NCI-H2196 (cell line): ENCODE measurements around the gene PECR.
"Not testable (repeated sequence)": the region's sequence is repeated elsewhere in the genome, so short reads cannot be mapped to it uniquely, and the experiment has no call there.

ENCODE experiments used
- DNase-seq: peaks from one replicate; lab custom pipeline; 2025; ENCODE audit not compliant: unreplicated experiment; lab: John Stamatoyannopoulos, UW

PECR gene

DNA sequence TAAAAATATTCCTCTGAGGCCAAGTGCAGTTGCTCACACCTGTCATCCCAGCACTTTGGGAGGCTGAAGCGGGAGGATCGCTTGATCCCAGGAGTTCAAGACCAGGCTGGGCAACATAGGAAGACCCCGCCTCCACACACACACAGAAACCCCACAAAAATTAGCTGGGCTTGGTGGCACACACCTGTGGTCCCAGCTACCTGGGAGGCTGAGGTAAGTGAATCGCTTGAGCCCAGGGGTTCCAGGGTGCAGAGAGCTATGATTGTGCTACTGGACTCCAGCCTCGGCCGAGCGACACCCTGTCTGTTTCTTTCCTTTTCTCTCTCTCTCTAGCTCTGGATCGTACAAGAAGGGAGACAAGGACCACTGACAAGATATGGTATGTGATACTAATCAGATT is 25.7 kb upstream of the PECR start:
- DNase-seq, result no peak

DNA sequence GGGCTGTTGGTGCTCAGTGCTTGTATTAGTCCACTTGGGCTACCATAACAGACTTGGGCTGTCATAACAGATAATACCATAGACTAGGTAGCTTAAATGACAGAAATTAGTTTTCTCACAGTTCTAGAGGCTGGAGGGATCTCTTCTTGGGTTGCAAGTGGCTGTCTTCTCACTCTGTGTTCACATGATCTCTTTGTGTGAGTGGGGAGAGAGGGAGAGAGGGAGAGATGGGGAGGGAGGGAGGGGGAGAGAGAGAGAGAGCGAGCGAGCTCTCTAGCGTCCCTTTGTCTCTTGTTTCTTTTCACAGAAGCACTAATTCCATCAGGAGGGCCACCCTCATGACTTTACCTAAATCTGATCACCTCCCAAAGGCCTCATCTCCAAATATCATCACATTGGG is 23.1 kb upstream of the PECR start:
- DNase-seq, result no peak

DNA sequence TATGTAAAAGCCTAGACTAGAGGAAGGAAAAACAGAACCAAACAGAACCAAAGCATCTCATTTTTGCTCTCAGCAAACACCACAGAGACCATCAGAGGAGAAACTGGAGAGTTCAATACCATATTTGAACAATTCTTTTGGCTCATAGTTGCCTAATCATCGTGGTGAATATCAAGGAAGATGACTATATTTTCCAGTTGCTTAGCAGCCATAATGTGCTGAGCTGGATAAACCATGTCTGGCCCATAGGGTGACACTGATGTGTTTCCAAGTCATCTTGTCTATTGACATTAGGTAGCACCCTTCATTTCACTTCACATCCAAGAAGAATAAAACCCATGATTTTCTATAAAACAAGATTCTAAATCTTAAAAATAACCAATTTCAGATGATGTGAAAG is 21.6 kb upstream of the PECR start:
- DNase-seq, result no peak

DNA sequence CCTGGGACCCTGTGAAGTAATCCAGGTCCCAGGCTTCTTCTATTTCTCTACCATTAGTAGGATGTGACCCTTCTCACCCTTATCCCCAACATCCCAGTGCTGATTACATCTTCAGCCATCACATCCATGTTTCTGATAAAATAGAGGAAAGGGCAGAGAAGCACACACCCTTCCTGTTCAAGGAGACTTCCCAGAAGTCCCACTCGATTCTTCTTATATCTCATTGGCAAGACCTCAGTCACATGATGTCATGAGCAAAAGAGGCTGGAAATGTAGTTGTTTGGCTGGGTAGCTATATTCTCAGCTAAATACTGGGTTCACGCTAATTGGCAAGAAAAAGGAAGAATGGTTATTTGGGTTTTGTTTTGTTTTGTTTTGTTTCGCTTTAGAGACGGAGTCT is 19.5 kb upstream of the PECR start:
- no peak for DNase-seq

DNA sequence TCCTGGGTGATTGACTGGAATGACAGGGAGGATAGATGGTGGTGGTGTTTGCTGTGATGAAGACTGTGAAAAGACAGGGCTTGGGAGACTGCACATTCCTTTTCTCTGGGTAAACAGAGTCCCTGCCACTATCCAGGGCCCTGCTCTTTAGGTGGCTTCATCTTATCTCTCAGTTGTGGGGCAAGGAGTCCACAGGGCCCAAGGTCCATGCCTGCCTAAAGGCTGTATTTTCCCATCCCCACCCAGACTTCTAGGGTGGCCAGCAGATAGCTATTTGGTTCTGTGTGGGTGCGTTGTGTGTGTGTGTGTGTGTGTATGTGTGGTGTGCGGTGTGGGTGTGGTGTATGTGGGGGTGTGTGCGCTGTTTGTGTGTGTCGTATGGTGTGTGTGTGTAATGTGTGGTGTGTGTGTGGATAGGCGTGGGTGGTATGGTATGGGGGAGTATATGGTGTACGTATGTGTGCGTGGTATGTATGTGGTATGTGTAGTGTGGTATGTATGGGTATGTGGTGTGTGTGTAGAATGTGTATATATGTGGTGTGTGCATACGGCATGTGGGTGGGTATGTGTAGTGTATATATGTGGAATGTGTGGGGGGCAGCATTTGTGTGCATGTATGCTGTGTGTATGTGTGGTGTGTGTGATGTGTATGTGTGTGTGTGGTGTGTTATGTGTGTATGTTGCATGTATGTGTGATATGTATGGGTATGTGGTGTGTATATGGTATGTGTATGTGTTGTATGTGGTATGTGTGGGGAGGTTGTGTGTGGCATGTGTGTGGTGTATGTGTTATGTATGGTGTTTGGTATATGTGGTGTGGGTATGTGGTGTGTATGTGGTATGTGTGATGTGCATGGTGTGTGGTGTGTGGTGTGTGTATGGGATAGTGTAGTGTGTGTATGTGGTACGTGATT is 17.1 kb upstream of the PECR start:
- no peak for DNase-seq

DNA sequence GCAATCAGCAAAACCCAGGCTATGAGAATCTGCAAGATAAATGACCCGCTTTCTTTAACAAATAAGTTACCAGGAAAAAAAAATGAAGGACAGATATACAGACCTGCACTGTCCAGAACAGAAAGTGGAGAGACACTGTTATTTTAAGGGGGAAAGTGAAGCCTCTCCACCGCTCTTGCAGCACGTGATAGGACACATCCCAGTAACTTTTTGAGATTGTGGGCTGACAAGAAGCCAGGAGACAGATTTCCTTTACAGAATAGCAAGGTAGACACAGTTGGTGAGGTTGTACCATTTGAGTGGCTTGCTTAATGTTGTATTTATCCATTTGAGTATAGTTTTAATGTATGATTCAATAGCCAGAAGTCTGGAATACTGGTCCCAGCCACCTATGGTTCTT is 13.1 kb upstream of the PECR start:
- no peak for DNase-seq

DNA sequence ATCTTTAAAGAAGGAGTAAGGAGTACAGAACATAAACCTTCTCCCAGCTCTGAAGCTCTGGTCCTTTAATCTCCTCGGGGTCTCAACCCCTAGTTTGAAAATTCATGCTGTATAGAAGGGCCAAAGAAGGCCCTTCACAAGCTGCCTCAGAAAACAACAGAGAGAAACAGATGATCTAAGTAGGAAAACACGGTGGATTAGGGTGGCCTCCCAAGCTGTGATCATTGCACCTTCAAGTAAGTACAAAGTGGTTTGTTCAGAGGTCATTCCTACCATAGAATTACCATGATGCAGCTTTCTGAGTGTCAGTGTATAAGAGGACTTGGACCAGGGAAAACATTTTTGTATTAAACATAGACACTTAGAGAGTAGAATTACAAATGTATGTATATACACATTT is 11.0 kb upstream of the PECR start:
- DNase-seq, result no peak

DNA sequence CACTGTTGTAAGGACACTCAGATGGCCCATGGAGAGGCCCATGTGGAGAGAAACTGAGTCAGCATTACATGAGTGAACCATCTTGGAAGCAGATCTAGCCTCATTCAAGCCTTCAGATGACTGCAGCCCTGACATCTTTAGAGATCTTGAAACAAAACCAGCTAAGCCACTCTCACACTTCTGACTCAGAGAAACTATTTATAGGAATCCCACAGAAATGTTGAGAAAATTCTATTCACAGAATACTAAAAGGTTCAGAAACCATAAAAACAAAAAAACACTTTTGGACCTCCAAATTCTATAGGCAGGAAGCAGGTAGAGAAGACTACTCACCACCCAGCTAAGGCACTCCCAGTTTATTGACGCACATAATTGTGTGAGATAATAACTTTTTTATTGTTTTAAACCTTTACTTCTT is 8.8 kb upstream of the PECR start:
- DNase-seq, result no peak

DNA sequence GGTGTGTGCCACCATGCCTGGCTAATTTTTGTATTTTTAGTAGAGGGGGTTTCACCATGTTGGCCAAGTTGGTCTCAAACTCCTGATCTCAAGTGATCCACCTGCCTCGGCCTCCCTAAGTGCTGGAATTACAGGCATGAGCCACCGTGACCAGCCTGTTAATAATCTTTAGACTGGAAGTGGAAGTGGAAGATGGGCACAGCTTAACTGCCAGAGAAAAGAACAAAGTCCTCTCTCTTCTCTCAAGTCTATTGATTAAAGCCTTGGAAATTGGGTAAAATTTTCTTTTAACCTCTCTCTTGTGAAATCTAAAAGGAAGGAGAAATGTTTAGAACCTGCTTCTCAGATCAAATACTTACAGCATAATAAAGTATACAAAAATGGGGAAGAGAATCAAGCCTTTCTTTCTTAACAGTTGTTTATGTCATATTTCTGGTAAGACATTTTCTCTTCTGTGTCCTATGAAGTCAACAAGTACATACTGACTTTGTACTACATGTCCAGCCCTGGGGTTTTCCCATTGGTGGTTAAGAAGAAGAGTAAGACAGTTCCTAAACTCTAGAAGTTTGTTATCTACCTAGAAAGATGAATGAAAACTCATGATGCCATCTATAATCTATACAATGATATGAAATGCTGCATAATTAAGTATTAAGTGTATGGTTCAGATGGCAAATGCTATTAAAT is 4.7 kb upstream of the PECR start:
- DNase-seq, result no peak

DNA sequence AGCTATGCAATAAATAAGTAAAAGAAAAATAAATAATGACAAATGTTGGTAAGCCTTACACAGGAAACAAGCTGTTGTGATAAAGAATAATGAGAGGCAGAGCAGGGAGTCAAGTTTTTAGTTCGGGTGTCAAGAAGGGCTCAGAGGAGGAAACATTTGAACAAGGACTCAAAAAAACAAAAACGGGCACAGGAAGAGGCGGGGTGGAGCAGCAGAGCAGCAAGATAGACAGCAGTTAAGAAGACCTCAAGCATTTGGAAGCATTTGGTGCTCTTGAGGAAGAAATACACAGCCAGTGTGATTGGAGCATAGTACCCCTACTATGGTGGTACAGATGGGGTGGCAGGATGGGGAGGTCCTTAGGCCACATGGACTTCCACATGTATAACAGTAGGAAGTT is 2.9 kb upstream of the PECR start:
- no peak for DNase-seq

DNA sequence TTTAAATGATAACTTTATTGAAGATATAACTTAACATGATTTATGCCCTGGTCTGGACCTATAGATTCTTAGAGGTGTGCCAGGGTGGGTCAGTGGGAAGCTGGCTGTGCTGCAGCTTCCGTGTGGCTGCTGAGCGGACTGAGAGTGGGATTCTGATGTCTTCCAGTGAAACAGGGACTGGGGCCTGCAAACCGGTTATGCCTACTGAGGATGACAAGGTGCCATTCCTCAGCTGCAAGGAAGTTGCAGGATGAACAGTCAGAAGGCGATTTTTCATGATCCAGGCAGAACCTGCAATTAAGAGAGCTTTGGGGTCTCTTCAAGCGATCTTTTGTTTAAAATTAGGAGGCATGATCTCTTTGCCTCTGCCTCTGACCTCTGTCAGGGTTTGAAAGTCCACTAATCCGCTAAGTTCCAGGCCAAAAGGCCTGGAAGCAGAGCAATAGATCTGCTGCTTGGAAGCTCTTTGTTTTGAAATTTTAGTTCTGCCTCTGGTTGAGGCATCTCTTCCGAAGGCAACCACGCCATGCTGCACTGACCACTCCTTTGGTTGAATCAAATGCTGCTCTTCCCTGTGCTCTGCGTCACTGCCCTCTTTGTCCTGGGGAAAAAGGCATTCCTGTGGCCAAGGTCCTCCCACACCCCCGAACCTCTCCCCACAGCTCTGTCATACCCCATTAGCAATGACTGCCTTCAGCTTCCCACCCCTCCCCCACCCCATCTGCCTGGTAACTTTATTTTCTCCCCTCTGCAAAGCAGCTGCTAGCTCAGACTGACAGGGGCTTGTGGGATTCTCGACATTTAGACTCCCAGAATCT is 2.1 kb upstream of the PECR start:
- DNase-seq, result no peak

DNA sequence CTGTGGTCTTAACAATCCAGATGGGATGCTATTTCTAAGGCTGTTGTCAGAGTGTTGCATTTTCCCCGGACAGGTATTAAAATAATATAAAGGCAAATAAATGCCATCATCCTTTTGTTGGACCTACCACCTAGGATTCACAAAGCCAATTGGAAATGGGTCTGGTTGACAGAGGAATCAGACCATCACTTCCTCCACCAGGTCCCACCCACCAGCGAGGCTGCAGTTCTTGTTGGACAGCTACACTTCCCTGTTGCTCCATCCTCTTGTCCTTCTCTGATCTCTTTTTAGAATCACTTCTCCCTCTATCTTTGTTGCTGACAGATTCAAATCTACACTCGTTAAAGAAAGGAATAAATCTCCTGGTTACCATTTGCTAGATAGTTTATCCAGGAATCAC is 1.2 kb upstream of the PECR start:
- no peak for DNase-seq

DNA sequence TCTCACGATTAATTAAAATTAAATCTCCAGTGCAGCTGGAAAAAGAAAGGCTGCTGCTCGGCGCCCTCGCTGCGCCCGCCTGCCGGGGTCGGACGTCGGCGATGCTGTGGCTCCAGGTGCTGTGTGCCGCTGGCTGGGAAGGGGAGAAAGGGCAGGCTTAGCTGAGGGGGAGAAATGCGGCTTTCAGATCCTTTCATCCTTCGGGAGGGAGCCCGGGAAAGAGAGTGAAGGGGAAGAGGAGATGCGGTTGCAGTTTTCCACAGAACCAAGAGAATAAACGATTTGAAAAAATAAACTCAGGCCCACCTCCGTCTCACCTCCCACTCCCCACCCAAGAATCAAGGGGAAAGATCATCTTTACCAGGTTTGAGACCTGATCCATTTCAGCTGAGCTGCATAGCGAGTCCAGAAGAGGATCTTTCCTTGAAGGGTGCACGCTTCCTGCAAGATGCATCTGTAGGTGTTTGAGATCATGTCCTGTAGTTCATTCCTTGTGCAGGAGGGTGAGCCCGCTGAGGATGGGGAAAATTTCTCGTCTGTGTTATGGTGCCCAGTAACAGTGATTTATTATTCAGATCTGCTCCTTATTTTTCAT is 605 bp upstream of the PECR start:
- DNase-seq, result no peak

DNA sequence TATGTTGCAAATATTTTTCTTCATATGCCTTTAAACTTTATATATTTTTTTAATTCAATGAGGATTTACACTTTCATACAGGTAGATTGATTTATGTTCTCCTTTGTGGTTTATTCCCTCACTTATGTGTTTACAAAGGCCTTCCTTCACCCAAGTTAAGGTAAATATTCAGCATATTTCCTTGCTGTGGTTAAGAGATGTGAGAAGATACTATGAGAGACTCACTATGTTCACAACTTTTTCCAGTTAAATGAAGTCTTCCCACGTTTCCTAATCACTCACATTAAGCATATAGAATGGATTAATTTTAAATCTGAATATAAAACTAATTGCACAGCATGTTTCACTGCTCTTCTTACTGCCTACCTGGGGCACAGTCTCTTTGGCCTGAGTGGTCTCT is 597 bp downstream of the PECR start:
- no peak for DNase-seq

DNA sequence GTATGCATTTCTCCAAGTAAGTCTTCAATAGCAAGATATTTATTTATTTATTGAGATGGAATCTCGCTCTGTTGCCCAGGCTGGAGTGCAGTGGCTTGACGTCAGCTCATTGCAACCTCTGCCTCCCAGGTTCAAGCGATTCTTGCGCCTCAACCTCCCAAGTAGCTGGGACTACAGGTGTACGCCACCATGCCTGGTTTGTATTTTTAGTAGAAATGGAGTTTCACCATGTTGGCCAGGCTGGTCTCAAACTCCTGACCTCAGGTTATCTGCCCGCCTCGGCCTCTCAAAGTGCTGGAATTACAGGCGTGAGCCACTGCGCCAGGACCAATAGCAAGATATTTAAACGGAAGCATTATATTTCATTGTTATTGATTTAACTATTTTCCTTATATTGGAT is 1.6 kb downstream of the PECR start:
- DNase-seq, result not testable (repeated sequence)

DNA sequence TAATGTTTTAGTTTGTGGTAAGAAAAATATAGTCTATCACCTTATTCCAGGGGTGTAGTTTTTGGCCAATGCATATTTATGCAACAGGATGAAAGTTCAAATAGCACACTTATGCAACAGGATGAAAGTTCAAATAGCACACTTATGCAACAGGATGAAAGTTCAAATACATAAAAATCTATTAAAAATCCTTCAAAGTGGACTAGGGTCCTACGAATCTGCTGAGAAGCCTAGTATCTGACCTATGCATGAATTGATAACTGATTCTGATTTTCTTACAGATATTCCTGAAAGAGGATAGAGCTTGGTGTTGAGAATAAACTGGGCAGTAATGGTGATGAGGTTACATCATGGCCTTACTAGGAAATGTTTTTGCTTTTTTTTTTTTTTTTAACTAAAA is 2.8 kb downstream of the PECR start:
- DNase-seq, result no peak

DNA sequence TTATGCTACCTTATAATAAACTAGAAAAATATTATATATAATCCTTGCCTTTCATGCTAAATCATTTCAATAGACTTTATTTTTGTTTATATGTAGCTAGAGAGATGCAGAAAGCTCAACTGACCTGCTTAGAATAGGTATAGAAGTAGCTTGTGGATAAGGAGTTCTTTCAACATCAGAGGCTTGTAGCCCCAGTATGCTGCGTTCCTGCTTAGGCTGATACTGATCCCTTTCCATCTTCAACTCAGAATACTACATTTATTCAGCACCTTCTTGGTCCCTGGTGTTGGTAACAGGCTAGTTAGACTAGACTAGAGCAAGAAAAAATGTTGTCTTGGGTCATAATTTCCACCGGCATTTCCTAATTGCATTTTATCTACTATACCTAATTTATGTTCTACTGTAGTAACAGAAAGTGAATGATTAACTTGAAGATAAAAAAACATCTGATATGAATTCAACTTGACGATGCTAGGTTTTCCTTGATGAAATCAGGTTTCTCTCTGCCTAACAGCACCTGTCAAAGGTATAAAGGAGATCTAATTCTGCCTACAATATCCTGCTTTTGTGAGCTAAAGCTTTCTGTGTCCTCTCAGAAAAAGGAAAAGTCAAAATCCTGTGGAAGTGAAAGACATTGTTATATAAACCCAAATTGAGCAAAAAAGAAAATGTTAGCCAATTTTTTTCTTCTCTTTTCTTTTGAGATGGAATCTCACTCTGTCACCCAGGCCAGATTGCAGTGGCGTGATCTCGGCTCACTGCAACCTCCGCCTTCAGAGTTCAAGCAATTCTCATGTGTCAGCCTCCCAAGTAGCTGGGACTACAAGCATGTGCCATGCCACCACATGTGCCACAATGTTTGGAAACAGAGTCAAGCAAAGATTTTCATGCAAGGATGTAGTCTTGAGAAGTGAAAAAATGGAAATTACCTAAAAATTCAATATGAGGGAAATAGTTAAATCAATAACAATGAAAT is 5.8 kb downstream of the PECR start:
- DNase-seq, result no peak

DNA sequence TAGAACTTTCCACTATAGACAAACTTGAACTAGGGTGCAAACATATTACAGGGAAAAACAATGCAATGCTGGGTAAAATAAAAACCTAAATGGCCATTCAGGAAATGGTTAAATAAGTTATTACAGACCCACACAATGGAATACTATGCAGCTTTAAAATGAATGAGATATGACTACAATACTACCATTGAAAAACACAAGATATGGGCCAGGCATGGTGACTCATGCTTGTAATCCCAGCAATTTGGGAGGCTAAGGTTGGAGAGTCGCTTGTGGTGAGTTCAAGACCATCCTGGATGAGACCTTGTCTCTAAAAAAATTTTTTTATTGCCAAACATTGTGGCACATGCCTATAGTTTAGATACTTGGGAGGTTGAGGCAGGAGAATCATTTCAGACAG is 6.8 kb downstream of the PECR start:
- DNase-seq, result no peak

DNA sequence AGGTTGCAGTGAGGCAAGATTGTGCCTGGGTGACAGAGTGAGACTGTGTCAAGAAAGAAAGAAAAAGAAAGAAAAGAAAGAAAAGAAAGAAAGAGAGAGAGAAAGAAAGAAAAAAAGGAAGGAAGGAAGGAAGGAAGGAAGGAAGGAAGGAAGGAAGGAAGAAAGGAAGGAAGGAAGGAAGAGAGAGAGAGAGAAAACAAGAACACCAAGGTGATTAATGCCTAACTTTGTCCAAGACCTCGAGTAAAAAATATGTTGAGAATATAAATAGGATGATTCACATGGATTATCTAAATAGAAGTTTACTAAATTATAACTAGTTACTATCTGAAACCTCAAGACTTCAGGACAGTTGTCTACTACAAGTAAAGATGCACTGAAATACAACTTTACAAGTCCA is 7.2 kb downstream of the PECR start:
- DNase-seq, result no peak

DNA sequence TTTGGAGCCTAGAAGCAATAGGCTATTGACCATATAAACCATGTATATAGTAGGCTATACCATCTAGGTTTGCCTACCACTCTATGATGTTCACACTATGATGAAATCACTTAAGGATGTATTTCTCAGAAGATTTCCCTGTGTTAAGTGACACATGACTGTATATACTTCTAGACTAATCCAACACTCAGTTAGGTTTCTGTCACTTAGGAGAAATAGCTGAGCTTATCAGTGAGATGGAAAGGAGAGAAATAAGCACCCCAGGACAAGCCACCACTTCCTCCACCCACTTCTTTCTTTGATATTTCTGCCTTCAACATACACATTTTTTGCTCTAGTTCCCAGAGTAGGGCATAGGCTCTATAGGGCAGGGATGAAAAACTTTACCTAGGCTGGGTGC is 7.8 kb downstream of the PECR start:
- DNase-seq, result no peak
